MM.1S (cell line): Measurements from ENCODE around the gene KDM2A.

Source experiments
- DNase-seq: peaks from one replicate; pipeline ENCODE4 v3.0.0-alpha.2; 2015
- H2AFZ ChIP-seq: fragments of 300-600 bp; sonication (generic); 2 replicates; pipeline ENCODE4 v1.6.0; 2016; ENCODE audit warnings: antibody characterized with exemption, low read length
- H3F3A ChIP-seq: fragments of 300-600 bp; sonication (generic); 2 replicates; pipeline ENCODE4 v1.6.1; 2016; ENCODE audit warnings: mild to moderate bottlenecking, antibody characterized with exemption, low read length, moderate library complexity, mixed read lengths; ENCODE audit not compliant: insufficient read depth
- H3K27ac ChIP-seq: fragments of 300-600 bp; sonication (generic); 2 replicates; pipeline ENCODE4 v1.5.1; 2016; ENCODE audit warnings: mild to moderate bottlenecking, low read length
- H3K27me3 ChIP-seq: fragments of 300-600 bp; sonication (generic); replicated peaks from 2 replicates; pipeline ENCODE4 v1.6.0; 2016; ENCODE audit warnings: low read length; ENCODE audit not compliant: insufficient read depth
- H3K36me3 ChIP-seq: fragments of 300-600 bp; sonication (generic); replicated peaks from 2 replicates; pipeline ENCODE4 v1.6.1; 2016; ENCODE audit warnings: mild to moderate bottlenecking, low read length, mixed read lengths; ENCODE audit not compliant: insufficient read depth
- H3K4me1 ChIP-seq: fragments of 300-600 bp; sonication (generic); 2 replicates; pipeline ENCODE4 v1.6.1; 2016; ENCODE audit warnings: low read length, mixed read lengths
- H3K4me2 ChIP-seq: fragments of 300-600 bp; sonication (generic); 2 replicates; pipeline ENCODE4 v1.6.0; 2016; ENCODE audit warnings: low read depth, low read length
- H3K4me3 ChIP-seq: fragments of 300-600 bp; sonication (generic); 2 replicates; pipeline ENCODE4 v1.5.1; 2016; ENCODE audit warnings: low read length, mixed read lengths
- H3K79me2 ChIP-seq: fragments of 300-600 bp; sonication (generic); 2 replicates; pipeline ENCODE4 v1.6.1; 2016; ENCODE audit warnings: mixed run types, low read length, mixed read lengths
- H3K9ac ChIP-seq: fragments of 300-600 bp; sonication (generic); 2 replicates; pipeline ENCODE4 v1.6.1; 2016; ENCODE audit warnings: low read length, mixed read lengths
- H3K9me2 ChIP-seq: fragments of 300-600 bp; sonication (generic); replicated peaks from 2 replicates; pipeline ENCODE4 v1.6.1; 2016; ENCODE audit warnings: mild to moderate bottlenecking, low read length, mixed read lengths; ENCODE audit not compliant: insufficient read depth
- H3K9me3 ChIP-seq: fragments of 300-600 bp; sonication (generic); replicated peaks from 2 replicates; pipeline ENCODE4 v1.6.1; 2016; ENCODE audit warnings: mild to moderate bottlenecking, low read length, mixed read lengths; ENCODE audit not compliant: insufficient read depth
- H4K20me1 ChIP-seq: fragments of 300-600 bp; sonication (generic); 2 replicates; pipeline ENCODE4 v1.6.1; 2016; ENCODE audit warnings: mild to moderate bottlenecking, low read length, moderate library complexity, mixed read lengths; ENCODE audit not compliant: insufficient read depth
- EZH2 ChIP-seq: fragments of 300-600 bp; sonication (generic); optimal IDR thresholded peaks from 2 replicates; pipeline ENCODE3; 2017; ENCODE audit warnings: low read depth, mild to moderate bottlenecking, antibody characterized with exemption, low read length, mixed read lengths
- EZH2phosphoT487 ChIP-seq: fragments of 300-600 bp; sonication (generic); IDR thresholded peaks from 2 replicates; pipeline ENCODE4 v1.6.1; 2018; ENCODE audit warnings: antibody characterized with exemption, low read length
- TF ChIP-seq, protein P1 (sequence below): fragments of 300-600 bp; sonication (generic); IDR thresholded peaks from 2 replicates; pipeline ENCODE4 v1.5.1; 2016; ENCODE audit warnings: antibody characterized with exemption, low read length, mixed read lengths

The KDM2A gene

DNA sequence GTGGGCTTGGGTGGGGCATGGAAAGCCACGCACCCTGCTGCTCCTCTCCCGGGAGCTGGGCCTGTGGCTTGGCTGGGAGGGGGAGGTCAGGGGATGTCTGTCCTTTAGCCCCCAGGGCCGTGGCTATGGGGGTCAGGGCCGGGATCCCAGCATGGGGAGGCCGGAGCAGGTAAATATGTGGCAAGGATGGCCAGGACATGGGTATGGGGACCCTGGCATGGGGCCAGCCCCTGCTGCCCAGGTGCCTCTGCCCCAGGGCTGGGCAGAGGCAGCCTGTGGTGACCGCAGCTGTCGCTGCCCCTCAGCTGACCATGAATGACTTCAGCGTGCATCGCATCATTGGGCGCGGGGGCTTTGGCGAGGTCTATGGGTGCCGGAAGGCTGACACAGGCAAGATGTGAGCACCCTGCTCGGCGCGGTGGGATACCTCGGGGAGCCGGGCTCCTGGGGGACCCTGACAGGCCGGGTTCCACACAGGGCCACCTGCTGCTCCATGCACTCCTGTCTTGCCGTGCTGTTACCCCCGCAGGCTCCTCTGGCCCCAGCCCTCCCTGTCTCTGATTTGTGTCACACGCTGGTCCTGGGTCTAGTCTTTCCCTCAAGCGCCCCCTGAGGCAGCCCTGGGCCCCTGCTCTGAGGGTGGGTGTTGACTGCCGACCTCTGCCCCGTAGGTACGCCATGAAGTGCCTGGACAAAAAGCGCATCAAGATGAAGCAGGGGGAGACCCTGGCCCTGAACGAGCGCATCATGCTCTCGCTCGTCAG is 161.9 kb downstream of the KDM2A start:
- no peak for DNase-seq
- no peaks in the 10 kb centered on the region for H3K27me3 ChIP-seq
- no peaks in the 10 kb centered on the region for H3K9me3 ChIP-seq
- H3K4me3 ChIP-seq, result no peak overlapping the region
- peaks cover 26% of the 10 kb centered on the region for H3K4me1 ChIP-seq
- peaks cover 31% of the 10 kb centered on the region for H3F3A ChIP-seq
- no peak overlapping the region for H3K4me2 ChIP-seq
- no peak for TF ChIP-seq EZH2phosphoT487
- TF ChIP-seq, protein P1, sequence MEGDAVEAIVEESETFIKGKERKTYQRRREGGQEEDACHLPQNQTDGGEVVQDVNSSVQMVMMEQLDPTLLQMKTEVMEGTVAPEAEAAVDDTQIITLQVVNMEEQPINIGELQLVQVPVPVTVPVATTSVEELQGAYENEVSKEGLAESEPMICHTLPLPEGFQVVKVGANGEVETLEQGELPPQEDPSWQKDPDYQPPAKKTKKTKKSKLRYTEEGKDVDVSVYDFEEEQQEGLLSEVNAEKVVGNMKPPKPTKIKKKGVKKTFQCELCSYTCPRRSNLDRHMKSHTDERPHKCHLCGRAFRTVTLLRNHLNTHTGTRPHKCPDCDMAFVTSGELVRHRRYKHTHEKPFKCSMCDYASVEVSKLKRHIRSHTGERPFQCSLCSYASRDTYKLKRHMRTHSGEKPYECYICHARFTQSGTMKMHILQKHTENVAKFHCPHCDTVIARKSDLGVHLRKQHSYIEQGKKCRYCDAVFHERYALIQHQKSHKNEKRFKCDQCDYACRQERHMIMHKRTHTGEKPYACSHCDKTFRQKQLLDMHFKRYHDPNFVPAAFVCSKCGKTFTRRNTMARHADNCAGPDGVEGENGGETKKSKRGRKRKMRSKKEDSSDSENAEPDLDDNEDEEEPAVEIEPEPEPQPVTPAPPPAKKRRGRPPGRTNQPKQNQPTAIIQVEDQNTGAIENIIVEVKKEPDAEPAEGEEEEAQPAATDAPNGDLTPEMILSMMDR, result no peak
- H2AFZ ChIP-seq, result no peak overlapping the region
- H3K9me2 ChIP-seq, result no peaks in the 10 kb centered on the region
- peaks cover 23% of the 10 kb centered on the region for H3K36me3 ChIP-seq
- H3K27ac ChIP-seq, result no peak overlapping the region
- H3K9ac ChIP-seq, result no peak overlapping the region
- no peaks in the 10 kb centered on the region for H4K20me1 ChIP-seq
- H3K79me2 ChIP-seq, result peaks cover 79% of the 10 kb centered on the region

DNA sequence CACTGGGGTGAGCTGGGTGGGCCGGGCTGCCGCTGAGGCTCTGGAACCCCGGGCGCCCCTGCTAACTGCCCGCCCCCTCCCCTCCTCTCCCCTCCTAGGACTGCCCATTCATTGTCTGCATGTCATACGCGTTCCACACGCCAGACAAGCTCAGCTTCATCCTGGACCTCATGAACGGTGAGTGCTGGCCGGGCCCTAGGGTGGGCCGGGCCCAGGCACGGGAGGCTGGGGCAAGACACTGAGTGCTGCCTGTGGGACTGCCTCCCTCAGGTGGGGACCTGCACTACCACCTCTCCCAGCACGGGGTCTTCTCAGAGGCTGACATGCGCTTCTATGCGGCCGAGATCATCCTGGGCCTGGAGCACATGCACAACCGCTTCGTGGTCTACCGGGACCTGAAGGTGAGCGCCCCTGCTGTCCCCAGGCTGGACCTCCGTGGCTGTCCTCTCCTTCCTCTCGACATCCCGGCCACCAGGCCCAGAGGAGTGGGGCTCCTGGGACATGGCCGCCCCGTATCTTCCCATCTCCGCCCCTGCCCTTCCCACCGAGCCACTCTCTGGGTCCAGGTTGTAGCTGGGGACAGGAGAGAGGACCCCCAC is 162.6 kb downstream of the KDM2A start:
- Histone ChIP-seq H3K27ac (no peak overlapping the region), H3K9me3 (no peaks in the 10 kb centered on the region), H3K4me3 (no peak overlapping the region), H3K36me3 (peaks cover 24% of the 10 kb centered on the region), H3K4me2 (no peak overlapping the region), H3K9ac (no peak overlapping the region), H4K20me1 (no peaks in the 10 kb centered on the region), H3K79me2 (peaks cover 72% of the 10 kb centered on the region), H3K27me3 (no peaks in the 10 kb centered on the region), H2AFZ (no peak overlapping the region), H3F3A (peaks cover 30% of the 10 kb centered on the region), H3K4me1 (peaks cover 19% of the 10 kb centered on the region), H3K9me2 (no peaks in the 10 kb centered on the region)
- DNase-seq, result no peak
- TF ChIP-seq, protein P1, result no peak
- TF ChIP-seq EZH2phosphoT487, result no peak
- no peak for TF ChIP-seq EZH2

DNA sequence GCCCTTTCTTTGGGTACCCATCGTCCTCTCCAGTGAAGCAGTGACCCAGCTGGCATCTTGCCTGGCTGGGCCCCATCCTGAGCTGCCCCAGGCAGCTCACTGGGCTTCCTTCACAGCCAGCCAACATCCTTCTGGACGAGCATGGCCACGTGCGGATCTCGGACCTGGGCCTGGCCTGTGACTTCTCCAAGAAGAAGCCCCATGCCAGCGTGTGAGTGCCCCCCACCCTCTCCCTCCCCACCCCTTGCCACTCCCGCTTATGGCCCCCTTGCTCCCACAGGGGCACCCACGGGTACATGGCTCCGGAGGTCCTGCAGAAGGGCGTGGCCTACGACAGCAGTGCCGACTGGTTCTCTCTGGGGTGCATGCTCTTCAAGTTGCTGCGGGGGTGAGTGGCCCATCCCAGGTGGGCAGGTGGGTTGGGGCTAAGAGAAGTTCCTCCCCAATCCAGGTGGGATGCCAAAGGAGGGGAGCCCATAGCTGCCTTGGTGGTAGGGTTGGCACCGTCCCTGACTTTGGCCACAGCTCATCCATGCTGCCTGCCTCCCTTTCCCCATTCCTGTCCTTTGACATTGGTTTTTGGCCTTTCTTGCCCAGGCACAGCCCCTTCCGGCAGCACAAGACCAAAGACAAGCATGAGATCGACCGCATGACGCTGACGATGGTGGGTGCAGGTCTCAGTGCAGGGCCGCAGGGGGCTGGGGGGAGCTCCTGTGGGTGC is 163.3 kb downstream of the KDM2A start:
- no peak for DNase-seq
- Histone ChIP-seq H3K36me3 (peaks cover 27% of the 10 kb centered on the region), H3K4me3 (no peak overlapping the region), H3K4me1 (peaks cover 16% of the 10 kb centered on the region), H3K9me3 (no peaks in the 10 kb centered on the region), H3K27me3 (no peaks in the 10 kb centered on the region), H3K27ac (no peak overlapping the region), H4K20me1 (no peaks in the 10 kb centered on the region), H3K79me2 (peaks cover 67% of the 10 kb centered on the region), H3K9ac (no peak overlapping the region), H3K4me2 (no peak overlapping the region), H3F3A (peaks cover 30% of the 10 kb centered on the region), H2AFZ (no peak overlapping the region), H3K9me2 (no peaks in the 10 kb centered on the region)
- TF ChIP-seq EZH2phosphoT487 (no peak), EZH2 (no peak)
- TF ChIP-seq, protein P1, result no peak
